H1 (cell line): ENCODE results near the gene SNX33.

Source experiments
- CEBPB ChIP-seq: IDR thresholded peaks from 2 replicates; pipeline ENCODE4 v1.6.1; 2012; ENCODE audit warnings: low read depth, low read length
- CHD1 ChIP-seq: IDR thresholded peaks from 2 replicates; pipeline ENCODE4 v1.6.1; 2012; ENCODE audit warnings: low read depth, low read length, improper control_type of control experiment
- CTCF ChIP-seq, 3 experiments: IDR thresholded peaks; 1 replicate in 2 of 3; 2 replicates in 1 of 3; pipeline versions ENCODE4 v1.5.1 to v1.6.1; 2011; ENCODE audit warnings: low read length in 3 of 3, mild to moderate bottlenecking in 3 of 3, inconsistent platforms in 2 of 3, low read depth in 1 of 3, moderate library complexity in 1 of 3; ENCODE audit not compliant: insufficient read depth in 1 of 3; ENCODE audit errors: control extremely low read depth in 1 of 3
- EGR1 ChIP-seq: IDR thresholded peaks from 2 replicates; pipeline ENCODE4 v1.6.1; 2011; ENCODE audit warnings: low read depth, low read length, borderline replicate concordance
- HDAC2 ChIP-seq, 2 experiments: fragments of 300-600 bp in 1 of 2; sonication (generic) in 1 of 2; IDR thresholded peaks; 2 replicates each; pipeline ENCODE4 v1.6.1; 2011 to 2012; ENCODE audit warnings: low read depth in 2 of 2, low read length in 2 of 2, mild to moderate bottlenecking in 2 of 2, moderate library complexity in 2 of 2, borderline replicate concordance in 1 of 2, inconsistent platforms in 1 of 2
- JUN ChIP-seq: IDR thresholded peaks from 2 replicates; pipeline ENCODE4 v1.6.1; 2011; ENCODE audit warnings: low read depth, mild to moderate bottlenecking, improper control_type of control experiment, low read length
- KDM1A ChIP-seq: fragments of 200-600, 300-600 bp; sonication (generic); IDR thresholded peaks from 2 replicates; pipeline ENCODE4 v1.7.1; 2016; ENCODE audit warnings: mild to moderate bottlenecking, low read length, borderline replicate concordance
- RXRA ChIP-seq: IDR thresholded peaks from 2 replicates; pipeline ENCODE4 v1.6.1; 2011; ENCODE audit warnings: low read depth, mild to moderate bottlenecking, low read length, moderate library complexity; ENCODE audit not compliant: insufficient read depth
- SIN3A ChIP-seq, 2 experiments: IDR thresholded peaks in 1 of 2; conservative IDR thresholded peaks in 1 of 2; 2 replicates each; pipeline ENCODE4 v1.6.1; 2011 to 2012; ENCODE audit warnings: low read length in 2 of 2, improper control_type of control experiment in 1 of 2, low read depth in 1 of 2, mild to moderate bottlenecking in 1 of 2
- SP1 ChIP-seq: IDR thresholded peaks from 2 replicates; pipeline ENCODE4 v1.6.1; 2011; ENCODE audit warnings: low read depth, low read length
- TEAD4 ChIP-seq: IDR thresholded peaks from 2 replicates; pipeline ENCODE4 v1.6.1; 2012; ENCODE audit warnings: low read depth, low read length, inconsistent platforms, mixed read lengths
- ZNF274 ChIP-seq: IDR thresholded peaks from 2 replicates; pipeline ENCODE4 v1.7.0; 2012; ENCODE audit warnings: low read length, borderline replicate concordance; ENCODE audit errors: extremely low read depth

- TF ChIP-seq RXRA, result no peak
- no peak for TF ChIP-seq CEBPB
- TF ChIP-seq ZNF274, result no peak
- TF ChIP-seq HDAC2 (IDR thresholded peaks at IDR 0.05; ENCODE audit: borderline replicate concordance in 1 of 2, low read depth in 2 of 2, low read length in 2 of 2), result no peak
- no peak for TF ChIP-seq CTCF (IDR thresholded peaks at IDR 0.05; ENCODE audit: control extremely low read depth in 1 of 3, insufficient read depth in 1 of 3, low read depth in 1 of 3, low read length in 3 of 3)
- no peak for TF ChIP-seq CHD1
- no peak for TF ChIP-seq KDM1A
- TF ChIP-seq SIN3A (conservative IDR thresholded peaks at IDR 0.05 in 1 of 2, IDR thresholded peaks at IDR 0.05 in 1 of 2; ENCODE audit: low read depth in 1 of 2, low read length in 2 of 2), result no peak
- TF ChIP-seq JUN, result no peak
- no peak for TF ChIP-seq SP1
- no peak for TF ChIP-seq TEAD4
- TF ChIP-seq EGR1, result no peak
Observed at GRCh38 chr15:75653347-75653913, 5.7 kb downstream of the SNX33 start.
